NCI-H146 treated with DMSO at 0.1 percent for 48 hours (cell line): ENCODE results near the gene NFE2L2.
"Not testable (repeated sequence)": the region's sequence is repeated elsewhere in the genome, so short reads cannot be mapped to it uniquely, and the experiment has no call there.

ENCODE experiments used
- DNase-seq: peaks from one replicate; lab custom pipeline; 2025; ENCODE audit not compliant: unreplicated experiment; lab: John Stamatoyannopoulos, UW

NFE2L2 gene

GRCh38 chr2:177204417-177204816 lies 60.1 kb downstream of the NFE2L2 start:
- DNase-seq, result no peak

GRCh38 chr2:177201919-177202346 lies 62.6 kb downstream of the NFE2L2 start:
- DNase-seq, result peak; percentile 63

- not testable (repeated sequence) for DNase-seq
Measured at GRCh38 chr2:177200419-177200818, 64.1 kb downstream of the NFE2L2 start.

- no peak for DNase-seq
Measured at GRCh38 chr2:177195194-177195593, 69.3 kb downstream of the NFE2L2 start.

- DNase-seq, result no peak
Measured at GRCh38 chr2:177193240-177193639, 71.3 kb downstream of the NFE2L2 start.

- no peak for DNase-seq
Measured at GRCh38 chr2:177192788-177193187, 71.7 kb downstream of the NFE2L2 start.

GRCh38 chr2:177190941-177191340 lies 73.6 kb downstream of the NFE2L2 start:
- no peak for DNase-seq

GRCh38 chr2:177188482-177189469 lies 75.8 kb downstream of the NFE2L2 start:
- no peak for DNase-seq

- DNase-seq, result no peak
Measured at GRCh38 chr2:177187631-177188312, 76.8 kb downstream of the NFE2L2 start.

GRCh38 chr2:177186038-177186437 lies 78.5 kb downstream of the NFE2L2 start:
- not testable (repeated sequence) for DNase-seq

- no peak for DNase-seq
Measured at GRCh38 chr2:177184606-177185005, 79.9 kb downstream of the NFE2L2 start.

GRCh38 chr2:177183860-177184259 lies 80.7 kb downstream of the NFE2L2 start:
- DNase-seq, result no peak
